Stimulated activated CD4-positive, alpha-beta T cell treated with anti-CD3 and anti-CD28 coated beads, Interleukin-1b, Interleukin-23, amount 100 ng/mL, for 48 hours (primary cell): Measurements from ENCODE around the gene SMIM21.

Experiments used
- DNase-seq: peaks from one replicate; pipeline ENCODE4 v3.0.0-alpha.2; 2020

The SMIM21 gene

GRCh38 chr18:75427603-75428002 lies at the start of gene SMIM21:
Gene SMIM21, minus strand, starts transcription at chr18:75427703. Its CDS starts 140 bp downstream, at chr18:75427563.
- no peak for DNase-seq

GRCh38 chr18:75475228-75475627 lies 47.7 kb upstream of the SMIM21 start:
- no peak for DNase-seq

GRCh38 chr18:75474332-75474731 lies 46.8 kb upstream of the SMIM21 start:
- no peak for DNase-seq

GRCh38 chr18:75473316-75473715 lies 45.8 kb upstream of the SMIM21 start:
- no peak for DNase-seq

- no peak for DNase-seq
Observed at GRCh38 chr18:75472906-75473305, 45.4 kb upstream of the SMIM21 start.

- DNase-seq: no peak
Observed at GRCh38 chr18:75472396-75472795, 44.9 kb upstream of the SMIM21 start.

- no peak for DNase-seq
Observed at GRCh38 chr18:75471850-75472249, 44.3 kb upstream of the SMIM21 start.

- no peak for DNase-seq
Observed at GRCh38 chr18:75467851-75468250, 40.3 kb upstream of the SMIM21 start.

GRCh38 chr18:75467281-75467795 lies 39.8 kb upstream of the SMIM21 start:
- no peak for DNase-seq

GRCh38 chr18:75464356-75464755 lies 36.9 kb upstream of the SMIM21 start:
- no peak for DNase-seq

GRCh38 chr18:75462178-75462832 lies 34.8 kb upstream of the SMIM21 start:
- DNase-seq: no peak

- DNase-seq: peak; percentile 3
Observed at GRCh38 chr18:75456199-75456631, 28.7 kb upstream of the SMIM21 start.

- DNase-seq: no peak
Observed at GRCh38 chr18:75455249-75456198, 28.0 kb upstream of the SMIM21 start.

GRCh38 chr18:75454022-75454795 lies 26.7 kb upstream of the SMIM21 start:
- no peak for DNase-seq

- no peak for DNase-seq
Observed at GRCh38 chr18:75450906-75451305, 23.4 kb upstream of the SMIM21 start.

GRCh38 chr18:75441896-75442295 lies 14.4 kb upstream of the SMIM21 start:
- DNase-seq: no peak

GRCh38 chr18:75439348-75439747 lies 11.8 kb upstream of the SMIM21 start:
- no peak for DNase-seq

GRCh38 chr18:75438891-75439290 lies 11.4 kb upstream of the SMIM21 start:
- DNase-seq: no peak

GRCh38 chr18:75437979-75438378 lies 10.5 kb upstream of the SMIM21 start:
- no peak for DNase-seq

- no peak for DNase-seq
Observed at GRCh38 chr18:75433098-75433497, 5.6 kb upstream of the SMIM21 start.

- DNase-seq: no peak
Observed at GRCh38 chr18:75429975-75430374, 2.5 kb upstream of the SMIM21 start.

GRCh38 chr18:75428490-75428889 lies 987 bp upstream of the SMIM21 start:
- DNase-seq: no peak

GRCh38 chr18:75422341-75422910 lies 5.1 kb downstream of the SMIM21 start:
- DNase-seq: no peak
